Upper lobe of left lung (tissue), 6 donors: ENCODE measurements around the gene STX8. TPM values are rescaled to one million over a fixed set of nuclear protein-coding genes. Genes with fewer than 3 reads are reported as not detected.

Experiments used
- ATAC-seq, 2 donors: fragments of 200-7000 bp; cut with Tn5 transposase; one replicate each; pipeline ENCODE4 v1.9.1; 2022; ENCODE audit warnings: mild to moderate bottlenecking in 2 of 2, moderate library complexity in 2 of 2; ENCODE audit not compliant: low FRiP score in 2 of 2
- DNase-seq, 2 donors: peaks; one replicate each; pipeline ENCODE4 v3.0.0-alpha.2; 2019 to 2020
- H3K27ac ChIP-seq, 4 donors: fragments of 200-600 bp; sonication (generic); one replicate each; pipeline ENCODE4 v1.5.1; 2016 to 2019
- H3K27me3 ChIP-seq, 4 donors: fragments of 200-600 bp; sonication (generic); one replicate each; pipeline ENCODE4 v1.5.1; 2017 to 2019
- H3K36me3 ChIP-seq, 4 donors: fragments of 200-600 bp; sonication (generic); one replicate each; pipeline ENCODE4 v1.5.1; 2016 to 2019
- H3K4me1 ChIP-seq, 4 donors: fragments of 200-600 bp; sonication (generic); one replicate each; pipeline ENCODE4 v1.5.1; 2018 to 2019
- H3K4me3 ChIP-seq, 4 donors: fragments of 200-600 bp; sonication (generic); one replicate each; pipeline ENCODE4 v1.5.1; 2017 to 2019; ENCODE audit warnings: mild to moderate bottlenecking in 2 of 4, moderate library complexity in 1 of 4
- H3K9me3 ChIP-seq, 4 donors: fragments of 200-600 bp; sonication (generic); one replicate each; pipeline ENCODE4 v1.5.1; 2018 to 2019
- EP300 ChIP-seq, 4 donors: sonication (generic); formaldehyde crosslinking; IDR thresholded peaks; one replicate each; pipeline ENCODE4 v1.5.1; 2017; ENCODE audit warnings: antibody characterized with exemption in 4 of 4, control low read depth in 2 of 4
- POLR2A ChIP-seq, 4 donors: fragments of 450-650 bp; IDR thresholded peaks; one replicate each; pipeline ENCODE4 v1.5.1; 2016 to 2017; ENCODE audit warnings: antibody characterized with exemption in 4 of 4, mild to moderate bottlenecking in 2 of 4
- POLR2AphosphoS5 ChIP-seq, 2 donors: sonication (generic); formaldehyde crosslinking; IDR thresholded peaks; one replicate each; pipeline ENCODE4 v1.5.1; 2017; ENCODE audit warnings: antibody characterized with exemption in 2 of 2
- WGBS, 2 donors: methylation state at CpG; one replicate each; pipeline ENCODE4 v1.1.5; 2017 to 2018; 5-methylcytosine and 5-hydroxymethylcytosine counted together
- total RNA-seq, 6 donors: library from RNA; depleted of rRNA in 4 of 6; stranded (reverse); fragments of >200 nt in 4 of 6; gene quantifications; one replicate each; pipeline versions ENCODE4 v1.1.0 to v1.2.1, GENCODE V29; 2016 to 2021
- TF ChIP-seq, protein P1 (sequence below), 6 experiments: fragments of 450-650 bp in 4 of 6; fragments of 200-600 bp in 2 of 6; sonication (generic) in 2 of 6; IDR thresholded peaks; one replicate each; pipeline ENCODE4 v1.5.1; 2016 to 2019; ENCODE audit warnings: antibody characterized with exemption in 6 of 6
- donor health status: DM: no; HTN: no; CAD: no; lungs with moderate emphysema.
- donor health status: DM: no; HTN: yes; CAD: no; lungs with severe emphysema.

Gene STX8
- total RNA-seq, 6 donors from 2014 or later, result 39.2 to 138 (median 52.3) TPM

DNA sequence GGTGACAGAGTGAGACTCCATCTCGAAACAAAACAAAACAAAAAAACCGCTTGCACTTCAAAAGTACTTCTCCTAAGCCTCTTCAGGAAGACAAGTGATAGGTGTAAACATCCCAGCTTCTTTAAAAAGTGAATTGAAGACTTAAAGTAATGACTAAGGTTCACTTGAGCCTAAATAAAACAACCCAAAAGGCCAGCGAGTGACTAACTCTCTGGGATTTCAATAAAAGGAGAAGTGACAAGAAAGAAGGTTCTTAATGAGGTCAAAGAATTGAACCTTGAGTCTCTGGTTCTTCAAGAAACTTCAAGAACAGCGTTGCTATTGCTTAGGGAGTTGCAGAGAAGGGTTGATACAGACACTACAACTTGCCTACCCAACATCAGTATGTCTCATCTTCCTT, 42.2 kb downstream of the STX8 start:
- Histone ChIP-seq H3K4me3 (no peak overlapping the region), H3K36me3 (no peaks in the 10 kb centered on the region), H3K27ac (no peak overlapping the region), H3K4me1 (no peaks in the 10 kb centered on the region), H3K9me3 (no peaks in the 10 kb centered on the region), H3K27me3 (no peaks in the 10 kb centered on the region)
- ATAC-seq (no peak), DNase-seq (no peak)
- WGBS, 2 donors, result 79 to 88% methylated on average over 4 of the region's 4 CpGs
- TF ChIP-seq POLR2A (IDR thresholded peaks at IDR 0.05) (no peak), POLR2AphosphoS5 (IDR thresholded peaks at IDR 0.05) (no peak), EP300 (IDR thresholded peaks at IDR 0.05) (no peak)
- TF ChIP-seq, protein P1, sequence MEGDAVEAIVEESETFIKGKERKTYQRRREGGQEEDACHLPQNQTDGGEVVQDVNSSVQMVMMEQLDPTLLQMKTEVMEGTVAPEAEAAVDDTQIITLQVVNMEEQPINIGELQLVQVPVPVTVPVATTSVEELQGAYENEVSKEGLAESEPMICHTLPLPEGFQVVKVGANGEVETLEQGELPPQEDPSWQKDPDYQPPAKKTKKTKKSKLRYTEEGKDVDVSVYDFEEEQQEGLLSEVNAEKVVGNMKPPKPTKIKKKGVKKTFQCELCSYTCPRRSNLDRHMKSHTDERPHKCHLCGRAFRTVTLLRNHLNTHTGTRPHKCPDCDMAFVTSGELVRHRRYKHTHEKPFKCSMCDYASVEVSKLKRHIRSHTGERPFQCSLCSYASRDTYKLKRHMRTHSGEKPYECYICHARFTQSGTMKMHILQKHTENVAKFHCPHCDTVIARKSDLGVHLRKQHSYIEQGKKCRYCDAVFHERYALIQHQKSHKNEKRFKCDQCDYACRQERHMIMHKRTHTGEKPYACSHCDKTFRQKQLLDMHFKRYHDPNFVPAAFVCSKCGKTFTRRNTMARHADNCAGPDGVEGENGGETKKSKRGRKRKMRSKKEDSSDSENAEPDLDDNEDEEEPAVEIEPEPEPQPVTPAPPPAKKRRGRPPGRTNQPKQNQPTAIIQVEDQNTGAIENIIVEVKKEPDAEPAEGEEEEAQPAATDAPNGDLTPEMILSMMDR (IDR thresholded peaks at IDR 0.05), result no peak

DNA sequence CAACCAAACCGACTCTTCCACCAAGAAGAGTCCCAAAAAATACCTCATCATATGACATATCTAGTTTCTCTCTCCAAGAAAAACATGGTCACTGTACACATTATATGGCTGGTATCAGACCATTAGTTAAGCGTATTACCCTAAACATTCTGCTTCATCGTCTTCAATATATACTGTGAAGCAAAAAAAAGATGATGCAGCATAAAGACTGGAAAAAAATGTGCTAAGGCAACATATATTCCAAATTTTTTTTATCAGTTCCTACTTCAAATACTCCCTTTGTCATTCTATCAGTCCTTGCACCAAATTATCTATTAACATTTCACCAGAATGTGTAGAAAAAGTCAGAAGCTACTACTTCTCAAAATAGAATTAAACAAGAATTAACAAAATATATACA, 42.9 kb downstream of the STX8 start:
- no peak for DNase-seq
- Histone ChIP-seq H3K27ac (no peak overlapping the region), H3K4me3 (no peak overlapping the region), H3K27me3 (no peaks in the 10 kb centered on the region), H3K36me3 (no peaks in the 10 kb centered on the region), H3K4me1 (no peaks in the 10 kb centered on the region), H3K9me3 (no peaks in the 10 kb centered on the region)
- no peak for ATAC-seq
- TF ChIP-seq EP300 (IDR thresholded peaks at IDR 0.05), result no peak
- TF ChIP-seq POLR2AphosphoS5 (IDR thresholded peaks at IDR 0.05), result no peak
- TF ChIP-seq, protein P1 (IDR thresholded peaks at IDR 0.05), result no peak
- no peak for TF ChIP-seq POLR2A (IDR thresholded peaks at IDR 0.05)
- WGBS, 2 donors, result 97 to 98% methylated on average over 3 of the region's 3 CpGs

DNA sequence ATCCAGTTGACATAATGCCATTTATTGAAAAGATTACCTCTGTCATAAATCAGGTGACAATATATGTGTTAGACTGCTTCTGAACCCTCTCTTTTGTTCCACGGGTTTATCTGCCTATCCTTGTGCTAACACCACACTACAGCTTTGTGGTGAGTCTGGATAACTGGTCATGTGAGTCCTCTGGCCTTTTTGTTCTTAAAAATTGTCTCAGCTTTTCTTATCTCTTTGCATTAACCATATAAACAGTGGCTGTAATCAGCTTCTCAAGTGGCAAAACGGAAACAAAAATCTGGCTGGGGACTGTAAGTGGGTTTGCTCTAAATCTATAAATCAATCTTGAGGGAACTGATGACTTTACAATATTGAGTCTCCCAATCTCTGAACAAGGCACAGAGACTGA, 44.6 kb downstream of the STX8 start:
- Histone ChIP-seq H3K36me3 (no peaks in the 10 kb centered on the region), H3K27ac (no peak overlapping the region), H3K27me3 (no peaks in the 10 kb centered on the region), H3K9me3 (no peaks in the 10 kb centered on the region), H3K4me3 (no peak overlapping the region), H3K4me1 (no peaks in the 10 kb centered on the region)
- ATAC-seq, result no peak
- no peak for DNase-seq
- WGBS, 2 donors, result 42 to 50% methylated on average over 2 of the region's 2 CpGs
- TF ChIP-seq, protein P1 (IDR thresholded peaks at IDR 0.05), result no peak
- no peak for TF ChIP-seq POLR2A (IDR thresholded peaks at IDR 0.05)
- no peak for TF ChIP-seq EP300 (IDR thresholded peaks at IDR 0.05)
- TF ChIP-seq POLR2AphosphoS5 (IDR thresholded peaks at IDR 0.05), result no peak

- WGBS, 2 donors, result 67 to 85% methylated on average over 4 to 5 of the region's 5 CpGs
These were observed 46.5 kb downstream of the STX8 start for GRCh38 chr17:9529033-9529700.

More at GRCh38 chr17:9529033-9529700, 46.5 kb downstream of the STX8 start:
- Histone ChIP-seq H3K4me3 (no peak overlapping the region), H3K27ac (no peak overlapping the region), H3K9me3 (no peaks in the 10 kb centered on the region), H3K36me3 (no peaks in the 10 kb centered on the region), H3K4me1 (no peaks in the 10 kb centered on the region), H3K27me3 (no peaks in the 10 kb centered on the region)
- TF ChIP-seq, protein P1 (IDR thresholded peaks at IDR 0.05), result peak in 2 of 6 experiments; percentile 10 to 17
- no peak for TF ChIP-seq POLR2AphosphoS5 (IDR thresholded peaks at IDR 0.05)
- TF ChIP-seq POLR2A (IDR thresholded peaks at IDR 0.05), result no peak
- no peak for TF ChIP-seq EP300 (IDR thresholded peaks at IDR 0.05)
- no peak for ATAC-seq
- no peak for DNase-seq
